Pons (tissue), 1 donor: Measurements from ENCODE around the gene BNIP3.
A peak's percentile ranks its signal among the peaks of the same experiment; 100 is the strongest.

ENCODE experiments used
- DNase-seq: peaks from one replicate; pipeline ENCODE4 v3.0.0-alpha.2; 2016; ENCODE audit warnings: low spot score

The BNIP3 gene

DNA sequence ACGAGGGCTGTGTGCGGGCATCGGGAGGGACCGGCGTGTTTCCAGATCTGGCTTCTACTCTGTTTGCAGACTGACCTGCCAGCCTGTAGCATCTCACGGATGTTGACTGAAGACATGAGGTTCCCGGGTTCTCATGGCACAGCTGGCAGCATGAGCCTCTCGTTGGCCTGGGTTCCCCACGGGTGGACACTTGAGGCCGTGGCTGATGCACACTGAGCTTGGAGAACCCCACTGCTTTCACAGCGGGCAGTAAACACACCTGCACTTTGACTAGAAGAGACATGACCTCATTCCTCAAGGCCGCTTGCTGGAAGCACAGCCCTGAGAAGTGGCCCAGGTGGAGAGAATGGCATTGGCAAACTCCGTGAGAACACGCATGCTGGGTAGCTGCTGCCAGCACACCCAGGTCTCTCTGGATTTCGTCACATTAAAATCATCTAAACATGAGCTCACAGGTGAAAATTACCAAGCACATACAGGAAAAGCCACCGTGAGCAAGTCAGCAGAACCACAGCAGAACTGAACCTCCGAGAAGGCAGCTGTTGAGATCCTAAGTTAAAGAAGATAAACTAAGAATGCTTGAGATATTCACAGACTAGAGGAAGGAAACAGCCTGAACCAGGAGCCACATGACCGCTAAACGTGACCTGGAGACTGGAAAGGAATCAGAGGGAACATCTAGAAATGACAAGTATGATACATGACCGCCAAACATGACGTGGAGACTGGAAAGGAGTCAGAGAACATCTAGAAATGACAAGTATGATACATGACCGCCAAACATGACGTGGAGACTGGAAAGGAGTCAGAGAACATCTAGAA is 32.5 kb downstream of the BNIP3 start:
- no peak for DNase-seq

GRCh38 chr10:131948501-131948900 is 33.2 kb downstream of the BNIP3 start:
- DNase-seq = no peak

GRCh38 chr10:131947631-131948347 is 33.9 kb downstream of the BNIP3 start:
- no peak for DNase-seq

- no peak for DNase-seq
These were observed 34.8 kb downstream of the BNIP3 start for GRCh38 chr10:131946880-131947279.

DNA sequence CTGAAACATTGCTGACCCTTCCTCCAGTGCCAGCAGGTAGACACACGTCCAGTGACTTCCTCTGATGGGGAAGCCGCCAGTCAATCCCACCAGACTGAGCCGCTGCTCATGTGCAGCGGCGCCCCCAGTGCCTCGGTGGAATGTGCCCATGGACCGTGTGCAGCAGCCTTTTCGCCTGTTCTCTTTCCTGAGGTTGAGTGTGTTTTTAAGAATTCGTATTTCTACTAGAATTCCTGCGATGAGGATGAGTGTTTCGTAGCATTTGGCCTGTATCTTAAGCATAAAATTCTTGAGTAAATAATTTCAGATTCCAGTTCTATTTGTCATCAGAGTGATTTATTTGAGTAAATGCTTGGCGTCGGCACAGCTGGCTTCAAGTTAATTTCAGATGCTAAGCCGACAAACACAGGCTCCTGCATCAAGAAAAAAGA is 35.4 kb downstream of the BNIP3 start:
- DNase-seq = no peak

GRCh38 chr10:131944976-131945695 is 36.6 kb downstream of the BNIP3 start:
- DNase-seq = no peak

- no peak for DNase-seq
These were observed 37.3 kb downstream of the BNIP3 start for GRCh38 chr10:131944412-131944811.

- peak; percentile 40 for DNase-seq
These were observed 38.5 kb downstream of the BNIP3 start for GRCh38 chr10:131943021-131943814.

DNA sequence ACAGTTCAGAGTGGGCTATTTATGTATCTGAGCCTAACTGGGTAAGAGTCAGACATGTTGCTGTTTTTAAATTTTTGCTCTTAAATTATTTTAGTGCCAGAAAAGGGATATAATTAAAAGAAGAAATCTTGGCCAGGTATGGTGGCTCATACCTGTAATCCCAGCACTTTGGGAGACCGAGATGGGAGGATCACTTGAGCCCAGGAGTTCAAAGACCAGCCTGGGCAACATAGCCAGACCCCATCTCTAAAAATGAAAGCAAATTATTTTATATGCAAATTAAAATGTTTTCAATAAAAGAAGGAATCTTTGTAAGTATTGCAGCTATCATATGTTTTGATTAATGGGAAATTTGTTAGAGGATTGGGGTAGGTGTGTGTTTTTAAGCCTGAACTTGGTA is 39.3 kb downstream of the BNIP3 start:
- no peak for DNase-seq

DNA sequence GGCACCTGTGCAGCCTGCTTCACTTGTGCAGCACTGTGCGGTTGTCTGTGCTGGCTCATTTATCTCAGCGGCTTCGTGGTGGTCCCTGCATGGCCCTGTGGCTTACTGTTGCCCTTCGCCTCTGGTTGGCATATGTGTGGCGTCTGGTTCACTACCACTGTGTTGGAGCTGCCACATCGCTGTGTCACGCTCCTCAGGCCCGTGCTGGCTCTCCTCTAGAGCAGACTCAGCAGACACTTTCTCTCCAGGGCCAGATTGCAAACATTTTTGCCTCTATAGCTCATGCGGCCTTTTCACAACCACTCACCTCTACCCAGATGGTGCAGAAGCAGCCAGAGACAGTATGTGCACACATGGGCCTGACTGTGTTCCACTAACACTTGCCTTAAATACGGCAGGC is 43.0 kb downstream of the BNIP3 start:
- DNase-seq = no peak

GRCh38 chr10:131937836-131938235 is 43.9 kb downstream of the BNIP3 start:
- no peak for DNase-seq

DNA sequence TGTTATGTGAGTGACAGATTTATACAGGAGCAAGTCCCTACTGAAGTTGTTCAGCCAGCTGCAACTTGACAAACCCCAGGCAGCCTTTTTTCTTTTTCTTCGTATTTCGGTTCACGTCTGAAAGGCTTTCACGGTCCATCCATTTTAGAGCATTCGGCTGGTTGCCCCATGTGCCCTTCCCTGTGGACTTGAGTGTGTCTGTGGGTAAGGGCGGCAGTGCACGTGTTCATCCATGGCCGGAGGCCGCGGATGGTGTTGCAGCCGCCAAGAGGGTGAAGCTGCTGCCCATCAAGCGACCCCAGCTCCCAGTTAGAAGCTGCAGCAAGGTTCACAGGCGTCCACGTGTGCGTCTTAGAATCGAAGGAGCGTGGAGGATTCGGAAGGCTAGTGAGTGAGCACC is 45.0 kb downstream of the BNIP3 start:
- DNase-seq = no peak

- DNase-seq = no peak
These were observed 45.4 kb downstream of the BNIP3 start for GRCh38 chr10:131936294-131936693.

- no peak for DNase-seq
These were observed 46.5 kb downstream of the BNIP3 start for GRCh38 chr10:131935260-131935659.

DNA sequence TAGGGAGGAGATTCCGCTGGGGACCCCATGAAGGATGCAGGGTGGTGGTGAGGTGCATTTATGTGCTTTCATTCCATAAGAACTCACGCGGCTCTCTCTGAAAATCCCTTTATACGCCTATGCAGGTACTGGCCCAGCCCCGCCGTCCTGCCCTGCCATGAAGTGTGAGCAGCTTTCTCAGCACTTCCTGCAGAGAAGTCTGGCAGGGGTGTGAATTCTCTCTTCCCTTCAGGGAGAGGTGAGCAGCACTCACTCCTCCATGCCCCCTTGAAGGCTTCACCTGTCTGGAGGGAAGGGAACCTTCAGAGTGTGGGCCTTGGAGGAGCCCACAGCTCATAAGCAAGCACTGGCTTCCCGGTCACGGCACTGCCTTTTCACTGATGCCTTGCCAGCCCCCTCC is 47.0 kb downstream of the BNIP3 start:
- no peak for DNase-seq

DNA sequence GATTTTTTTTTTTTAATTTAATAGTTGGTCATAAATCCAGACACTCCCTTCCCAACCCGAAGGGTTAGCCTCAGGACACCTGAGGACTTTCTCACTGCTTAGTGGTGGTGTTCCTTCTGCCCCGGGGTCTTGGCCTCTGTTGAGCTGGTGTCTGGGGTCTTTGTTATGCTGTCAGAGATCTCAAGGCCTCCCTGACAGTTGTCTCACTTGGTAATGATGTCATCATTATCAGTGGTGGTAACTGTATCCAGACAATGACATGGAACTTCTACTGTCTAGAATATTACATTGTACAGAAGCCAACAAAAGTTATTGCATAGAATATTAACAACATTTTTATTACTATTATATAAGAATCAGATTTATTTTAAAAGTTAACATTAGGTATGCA is 48.0 kb downstream of the BNIP3 start:
- no peak for DNase-seq

DNA sequence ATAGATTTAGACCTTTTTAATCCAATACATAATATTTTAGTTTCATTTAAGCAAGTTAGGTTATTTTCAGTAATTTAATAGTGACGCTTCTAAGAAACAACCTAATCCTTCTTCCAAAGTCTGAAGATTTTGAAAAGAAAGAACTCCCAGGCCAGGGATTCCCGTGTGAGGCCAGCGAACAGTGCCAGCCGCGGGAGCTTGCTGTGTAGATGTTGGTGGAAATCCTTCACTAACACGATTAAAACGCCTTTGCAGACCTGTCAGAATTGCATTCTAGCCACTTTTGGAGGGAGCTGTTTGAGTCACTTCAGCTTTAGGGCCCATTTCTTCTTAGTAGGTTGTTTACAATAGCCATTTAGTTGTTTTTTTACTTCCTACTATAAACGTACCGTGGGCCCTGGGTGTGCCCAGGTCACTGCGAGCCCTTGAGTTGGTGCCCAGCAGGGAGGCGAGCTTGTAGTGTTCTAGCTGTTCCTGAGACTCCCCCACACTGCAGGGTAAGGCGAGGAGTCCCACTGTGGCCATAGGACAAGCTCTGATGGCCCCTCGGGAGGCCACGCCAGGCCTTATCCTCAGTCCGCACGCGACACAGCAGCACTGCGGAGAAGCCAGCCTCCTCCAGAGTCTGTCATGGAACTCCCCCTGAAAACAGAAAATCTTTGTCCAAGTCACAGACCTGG is 48.6 kb downstream of the BNIP3 start:
- DNase-seq = no peak

DNA sequence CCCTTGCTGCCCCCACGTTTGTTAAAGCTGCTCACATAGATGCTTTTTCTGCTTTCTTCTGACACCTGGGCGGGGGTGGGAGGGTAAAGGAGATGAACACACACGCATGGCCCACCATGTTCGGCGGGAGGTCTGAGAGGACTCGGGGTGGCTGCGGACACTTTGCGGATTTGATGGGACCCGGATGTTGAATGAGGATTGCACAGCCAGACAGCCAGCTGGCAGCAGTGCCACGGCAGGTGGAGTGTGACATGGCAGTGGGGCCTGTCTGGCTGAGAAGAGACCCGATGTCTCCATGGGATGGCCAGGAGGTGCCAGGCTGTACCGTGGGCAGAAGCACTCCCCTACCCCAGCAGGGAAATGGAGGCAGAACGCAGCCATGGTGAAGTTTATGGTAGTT is 49.7 kb downstream of the BNIP3 start:
- no peak for DNase-seq

DNA sequence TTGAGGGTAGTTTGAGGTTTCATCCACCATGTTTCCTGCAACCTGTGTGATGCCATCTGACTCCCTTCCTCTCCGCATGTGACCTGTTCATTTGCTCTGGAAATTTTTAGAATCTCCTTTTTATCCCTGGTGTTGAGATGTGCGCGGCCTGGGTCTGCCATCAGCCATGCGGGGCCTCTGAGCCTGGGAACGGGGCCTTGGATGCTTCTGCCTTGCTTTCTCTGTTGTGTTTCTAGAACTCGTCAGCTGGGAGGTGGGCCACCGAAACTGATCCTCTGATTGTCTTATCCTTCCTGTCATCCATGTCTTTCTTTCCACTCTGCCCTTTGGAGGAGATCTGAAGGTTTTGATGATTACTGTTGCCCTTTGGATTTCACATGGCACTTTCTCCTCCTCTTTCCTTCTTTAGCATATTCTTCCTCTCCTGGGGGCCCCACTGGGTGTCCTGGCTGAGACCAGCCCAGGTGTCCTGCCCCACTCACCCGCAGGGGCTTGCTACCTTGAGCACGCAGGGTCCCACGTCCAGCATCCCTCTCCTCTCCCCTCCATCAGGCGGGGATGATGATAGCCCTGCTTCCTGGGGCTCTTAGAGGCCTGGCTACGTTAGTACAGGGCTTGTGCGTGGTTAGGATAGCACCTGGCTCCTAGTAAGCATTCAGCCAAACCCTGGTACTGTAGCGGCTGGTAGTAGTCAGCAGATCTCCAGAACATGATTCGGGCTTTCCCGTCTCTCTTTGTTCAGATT is 51.0 kb downstream of the BNIP3 start:
- no peak for DNase-seq

GRCh38 chr10:131930150-131930549 is 51.6 kb downstream of the BNIP3 start:
- no peak for DNase-seq
